ENCODE data around the gene RDX.

RDX gene

DNA sequence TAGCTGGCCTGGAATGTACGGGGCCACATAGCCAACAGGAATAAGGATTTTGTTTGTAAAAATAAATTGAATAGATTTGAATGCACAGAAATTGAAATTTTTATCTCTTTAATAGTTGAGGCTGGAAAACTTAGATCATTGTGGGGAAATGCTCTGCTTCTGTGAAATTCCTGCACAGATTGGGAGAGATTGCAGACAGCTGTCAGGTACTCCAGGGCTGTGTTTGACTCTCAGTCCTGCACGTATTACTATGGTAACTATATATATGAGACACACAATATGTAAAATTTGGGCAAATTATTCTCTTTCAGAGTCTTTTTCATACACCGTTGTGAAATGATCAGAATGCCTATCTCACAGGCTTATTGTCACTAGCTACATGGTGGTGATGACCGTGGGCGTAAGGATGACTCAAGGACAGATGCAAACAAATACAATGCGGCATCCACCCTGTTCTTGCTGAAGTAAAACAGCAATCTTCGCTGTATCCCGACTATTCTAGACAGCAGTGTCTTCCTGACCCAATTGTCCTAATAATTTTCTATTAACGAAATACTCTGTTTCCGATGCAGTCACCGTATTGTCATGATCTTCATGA is 123.8 kb downstream of the RDX start:
- no peak for DNase-seq (ENCODE audit: low read depth in 2 of 2)

DNA sequence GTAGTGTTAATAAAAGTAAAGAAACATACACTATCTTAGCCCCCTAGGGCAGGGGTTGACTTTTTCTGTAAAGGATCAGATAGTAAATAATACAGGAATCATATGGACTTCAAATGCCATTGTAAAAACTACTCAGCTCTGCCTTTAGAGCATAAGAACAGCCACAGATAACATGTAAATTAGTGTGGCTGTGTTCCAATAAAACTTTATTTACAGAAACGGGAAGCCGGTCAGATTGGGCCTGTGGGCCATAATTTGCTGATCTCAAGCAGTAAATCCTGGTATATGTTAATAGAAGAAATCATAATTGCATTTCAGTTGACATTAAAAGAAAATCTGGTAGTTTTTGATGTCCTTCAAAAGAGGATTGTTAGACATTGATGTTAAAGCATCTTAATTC is 126.7 kb downstream of the RDX start:
- DNase-seq (ENCODE audit: low read depth in 2 of 2): no peak

DNA sequence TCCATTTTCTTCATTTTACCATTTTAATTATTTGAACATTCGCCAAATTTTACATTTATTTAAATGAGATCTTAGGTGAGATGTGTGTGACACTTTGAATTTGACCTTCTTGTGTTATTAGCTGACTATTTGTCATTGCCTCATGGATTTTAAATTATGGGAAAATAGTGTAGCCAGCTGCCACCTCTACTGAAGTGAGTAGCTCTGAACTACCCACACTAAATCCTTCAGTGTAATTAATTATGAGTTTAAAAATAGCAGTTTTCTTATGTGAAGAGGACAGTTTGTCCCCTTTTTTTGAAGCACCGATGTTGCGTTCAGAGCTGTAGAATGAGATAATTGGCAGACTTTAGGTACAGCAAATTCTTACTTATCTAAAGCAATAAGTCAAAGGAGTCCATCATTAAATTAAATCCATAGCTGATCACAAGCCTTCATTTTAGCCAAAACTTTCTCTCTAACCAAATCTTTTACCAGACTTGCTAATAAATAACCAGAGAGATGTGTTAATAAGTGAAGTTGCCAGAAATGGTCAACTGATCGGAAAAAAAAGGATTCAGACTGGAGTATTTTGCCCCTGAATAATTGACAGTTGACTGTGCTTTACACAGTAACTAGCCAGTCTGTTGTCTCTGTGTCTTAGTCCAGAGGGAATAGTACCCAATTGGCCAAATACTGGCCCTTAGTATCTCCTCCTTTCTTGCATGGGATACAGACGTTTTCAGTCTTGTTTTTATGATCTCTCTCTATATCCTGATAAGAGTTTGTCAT is 128.2 kb downstream of the RDX start:
- DNase-seq (ENCODE audit: low read depth in 2 of 2): no peak

DNA sequence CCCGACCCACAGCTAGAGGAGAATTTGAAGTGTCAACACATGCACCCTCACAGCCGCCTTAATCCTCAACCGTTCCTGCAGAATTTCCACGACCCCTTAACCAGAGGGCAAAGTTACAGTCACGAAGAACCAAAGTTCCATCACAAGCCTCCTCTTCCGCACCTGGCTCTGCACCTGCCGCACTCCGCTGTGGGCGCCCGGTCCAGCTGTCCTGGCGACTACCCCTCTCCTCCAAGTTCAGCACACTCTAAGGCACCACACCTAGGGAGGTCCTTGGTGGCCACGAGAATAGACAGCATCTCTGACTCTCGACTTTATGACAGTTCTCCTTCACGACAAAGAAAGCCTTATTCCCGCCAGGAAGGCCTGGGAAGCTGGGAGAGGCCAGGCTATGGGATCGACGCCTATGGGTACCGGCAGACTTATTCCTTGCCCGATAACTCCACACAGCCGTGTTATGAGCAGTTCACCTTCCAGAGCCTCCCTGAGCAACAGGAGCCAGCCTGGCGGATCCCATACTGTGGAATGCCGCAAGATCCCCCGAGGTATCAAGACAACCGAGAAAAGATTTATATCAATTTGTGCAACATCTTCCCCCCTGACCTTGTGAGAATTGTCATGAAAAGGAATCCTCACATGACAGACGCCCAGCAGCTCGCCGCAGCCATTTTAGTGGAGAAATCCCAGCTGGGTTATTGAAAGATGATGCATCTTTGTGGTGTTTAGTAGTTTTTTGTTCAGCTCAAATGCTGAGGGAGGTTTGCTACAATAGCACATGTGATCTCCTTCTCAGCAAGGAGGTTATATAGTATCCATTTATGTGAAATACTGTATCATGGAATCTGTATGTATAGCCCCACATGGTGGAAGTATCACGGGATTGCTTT is 131.1 kb downstream of the RDX start:
- no peak for DNase-seq (ENCODE audit: low read depth in 2 of 2)

DNA sequence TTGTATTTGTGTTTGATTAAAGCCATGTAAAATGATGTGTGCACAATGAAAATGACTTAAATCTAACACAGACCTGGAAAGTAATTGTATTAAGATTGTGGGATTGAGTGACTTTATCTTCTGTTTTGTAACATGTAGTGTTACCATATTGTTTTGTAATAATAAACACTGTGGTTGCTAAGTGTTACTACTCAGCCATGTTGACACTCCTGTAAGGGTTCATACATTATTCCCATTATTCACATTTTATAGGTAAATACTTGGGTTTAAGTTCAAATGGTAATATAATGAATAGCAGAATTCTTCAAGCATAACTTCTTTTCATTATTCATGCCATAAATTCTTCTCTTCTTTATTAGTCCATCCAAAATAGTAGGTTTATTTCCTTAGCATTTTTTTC is 134.2 kb downstream of the RDX start:
- no peak for DNase-seq (ENCODE audit: low read depth in 2 of 2)

DNA sequence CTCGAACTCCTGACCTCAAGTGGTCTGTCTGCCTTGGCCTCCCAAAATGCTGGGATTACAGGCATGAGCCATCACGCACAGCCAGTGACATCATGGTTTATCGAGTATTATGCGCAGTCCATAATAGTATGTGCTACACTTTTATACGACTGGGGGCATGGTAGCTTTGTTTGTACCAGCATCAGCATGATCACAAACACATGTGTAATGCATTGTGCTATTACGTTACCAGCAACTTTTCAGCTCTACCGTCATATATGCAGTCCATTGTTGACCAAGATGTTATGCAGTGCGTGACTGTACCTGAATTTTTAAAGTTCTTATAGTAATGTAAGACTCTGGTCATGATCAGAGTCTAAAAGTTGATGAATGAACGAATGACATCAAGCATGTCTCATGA is 135.4 kb downstream of the RDX start:
- no peak for DNase-seq (ENCODE audit: low read depth in 2 of 2)

DNA sequence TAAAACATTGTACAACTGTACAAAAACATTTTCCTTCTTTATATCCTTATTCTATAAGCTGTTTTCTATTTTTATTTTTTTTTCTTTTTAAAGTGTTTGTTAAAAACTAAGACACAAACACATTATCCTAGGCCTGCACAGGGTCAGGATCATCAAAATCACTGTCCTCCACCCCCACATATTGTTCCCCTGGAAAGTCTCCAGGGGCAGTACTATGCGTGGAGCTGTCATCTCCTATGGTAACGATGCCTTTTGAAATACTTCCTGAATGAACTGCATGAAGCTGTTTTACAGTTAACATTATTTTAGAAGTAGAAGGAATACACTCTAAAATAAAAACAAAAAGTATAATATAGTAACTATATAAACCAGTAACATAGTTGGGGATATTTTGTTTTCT is 136.0 kb downstream of the RDX start:
- DNase-seq (ENCODE audit: low read depth in 2 of 2): no peak

DNA sequence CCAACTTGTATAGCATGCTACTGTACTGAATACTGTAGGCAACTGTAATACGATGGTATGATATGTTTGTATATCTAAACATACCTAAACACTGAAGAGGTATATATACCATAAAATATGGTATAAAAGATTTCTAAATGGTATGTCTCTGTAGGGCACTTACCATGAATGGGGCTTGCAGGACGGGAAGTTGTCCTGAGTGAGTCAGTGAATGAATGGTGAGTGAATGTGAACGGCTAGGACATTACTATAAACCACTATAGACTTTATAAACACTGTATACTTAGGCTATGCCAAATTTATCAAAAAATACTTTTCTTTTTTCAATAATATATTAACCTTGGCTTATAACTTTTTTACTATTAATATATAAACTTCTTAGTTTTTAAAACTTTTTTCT is 136.4 kb downstream of the RDX start:
- DNase-seq (ENCODE audit: low read depth in 2 of 2): no peak

DNA sequence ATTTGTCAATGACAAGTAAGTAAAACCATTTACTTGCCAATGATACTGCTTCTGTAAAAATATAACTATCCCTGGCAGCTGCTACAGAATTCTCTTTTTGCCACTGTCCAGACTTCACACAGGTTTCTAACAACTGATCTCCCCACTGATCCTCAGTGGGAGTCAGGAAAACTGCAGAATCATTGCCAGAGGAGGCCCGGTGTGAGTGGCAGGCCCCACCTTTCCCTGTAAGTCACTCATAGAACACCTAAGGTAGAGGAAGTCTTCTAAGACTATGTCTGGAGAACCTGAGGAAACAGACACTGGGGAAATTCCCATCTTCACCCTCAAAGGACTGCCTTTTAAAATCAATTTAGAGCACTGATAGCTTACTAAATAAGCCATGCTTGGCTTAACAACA is 136.9 kb downstream of the RDX start:
- no peak for DNase-seq (ENCODE audit: low read depth in 2 of 2)

DNA sequence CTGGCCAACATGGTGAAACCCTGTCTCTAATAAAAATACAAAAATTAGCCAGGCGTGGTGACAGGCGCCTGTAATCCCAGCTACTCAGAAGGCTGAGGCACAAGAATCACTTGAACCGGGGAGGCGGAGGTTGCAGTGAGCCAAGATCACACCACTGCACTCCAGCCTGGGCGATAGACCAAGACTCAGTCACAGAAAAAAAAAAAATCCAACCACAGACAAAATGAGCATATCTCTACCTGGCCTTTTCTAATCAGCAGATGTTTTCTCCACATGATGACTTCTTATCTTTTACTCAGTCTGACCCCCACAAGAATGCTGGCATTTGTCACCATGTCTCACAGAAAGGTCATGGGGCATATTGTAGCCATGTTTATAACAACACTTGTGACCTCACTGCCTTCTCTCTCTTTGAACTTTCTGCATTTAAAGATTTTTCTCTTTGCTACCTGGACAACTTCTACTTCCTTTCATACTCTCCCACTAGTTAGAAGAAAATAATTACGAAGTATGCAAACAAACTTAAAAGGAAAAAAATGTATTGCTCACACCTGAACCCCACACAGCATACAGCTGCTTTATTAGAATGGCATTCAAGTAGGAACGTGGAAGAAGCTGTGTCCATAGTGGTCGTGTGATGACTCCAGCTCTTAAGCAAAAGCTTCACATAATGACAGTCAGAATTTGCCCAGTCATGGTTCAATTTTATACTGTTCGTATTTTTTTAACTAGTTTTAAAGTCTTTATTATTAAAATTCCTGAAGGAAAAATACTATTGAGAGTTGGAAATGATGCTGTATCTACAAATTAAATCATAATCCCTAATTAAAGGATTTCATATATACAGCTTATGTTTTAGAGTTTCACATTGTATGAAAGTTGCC is 137.9 kb downstream of the RDX start:
- DNase-seq (ENCODE audit: low read depth in 2 of 2): no peak

DNA sequence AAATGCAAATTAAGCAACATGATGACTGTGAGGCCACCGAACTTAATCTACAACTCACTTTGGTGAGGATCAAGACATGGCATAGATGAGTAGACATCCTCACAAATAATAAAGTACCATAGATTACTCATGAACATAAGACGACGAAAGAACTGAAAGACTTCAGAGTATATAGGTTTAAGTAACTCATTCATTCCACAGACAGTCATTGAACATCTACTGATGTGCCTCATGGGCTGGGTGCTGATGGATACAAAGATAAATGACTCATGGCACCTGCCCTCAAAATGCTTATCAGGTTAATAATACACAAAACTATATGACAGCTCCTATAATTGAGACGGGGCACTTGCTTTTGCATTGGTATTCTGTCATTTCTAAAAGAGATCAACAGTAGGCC is 139.9 kb downstream of the RDX start:
- no peak for DNase-seq (ENCODE audit: low read depth in 2 of 2)

DNA sequence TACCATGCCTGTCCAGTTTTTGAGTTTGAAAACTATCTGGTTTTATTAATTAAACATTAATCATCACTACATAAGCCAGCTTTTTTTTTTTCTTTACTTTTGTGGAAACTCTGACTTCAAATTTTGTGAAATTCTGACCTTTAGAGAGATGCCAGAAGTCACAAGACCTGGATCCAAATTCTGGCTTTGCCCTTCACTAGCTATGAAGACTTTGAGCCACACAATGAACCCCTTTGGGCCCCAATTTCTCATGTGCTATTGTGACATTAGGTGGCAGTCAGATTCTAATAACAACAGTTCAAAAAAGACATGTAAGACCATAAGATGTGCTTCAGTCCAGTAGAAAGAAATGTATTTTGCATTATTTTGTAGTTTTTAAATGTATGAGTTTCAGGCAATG is 142.9 kb downstream of the RDX start:
- DNase-seq (ENCODE audit: low read depth in 2 of 2): no peak

DNA sequence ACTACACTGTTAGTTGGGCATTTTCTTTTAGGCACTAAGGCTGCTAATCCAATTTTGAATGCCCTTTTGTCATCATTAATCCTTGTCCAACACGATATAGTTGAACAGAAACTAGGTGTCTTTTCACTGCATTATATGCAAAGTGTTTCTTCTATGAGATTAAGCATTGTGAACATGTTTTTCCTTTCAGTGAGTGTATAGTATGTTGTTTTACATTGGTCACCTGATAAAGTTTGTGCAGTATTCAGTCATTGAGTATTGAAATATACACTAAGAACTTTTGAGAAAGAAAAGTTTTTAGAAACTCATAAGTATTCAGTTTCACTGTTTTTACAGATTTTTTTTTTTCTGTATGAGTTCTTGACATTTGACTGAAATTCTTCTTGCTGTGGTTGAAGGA is 144.2 kb downstream of the RDX start:
- DNase-seq (ENCODE audit: low read depth in 2 of 2): no peak

DNA sequence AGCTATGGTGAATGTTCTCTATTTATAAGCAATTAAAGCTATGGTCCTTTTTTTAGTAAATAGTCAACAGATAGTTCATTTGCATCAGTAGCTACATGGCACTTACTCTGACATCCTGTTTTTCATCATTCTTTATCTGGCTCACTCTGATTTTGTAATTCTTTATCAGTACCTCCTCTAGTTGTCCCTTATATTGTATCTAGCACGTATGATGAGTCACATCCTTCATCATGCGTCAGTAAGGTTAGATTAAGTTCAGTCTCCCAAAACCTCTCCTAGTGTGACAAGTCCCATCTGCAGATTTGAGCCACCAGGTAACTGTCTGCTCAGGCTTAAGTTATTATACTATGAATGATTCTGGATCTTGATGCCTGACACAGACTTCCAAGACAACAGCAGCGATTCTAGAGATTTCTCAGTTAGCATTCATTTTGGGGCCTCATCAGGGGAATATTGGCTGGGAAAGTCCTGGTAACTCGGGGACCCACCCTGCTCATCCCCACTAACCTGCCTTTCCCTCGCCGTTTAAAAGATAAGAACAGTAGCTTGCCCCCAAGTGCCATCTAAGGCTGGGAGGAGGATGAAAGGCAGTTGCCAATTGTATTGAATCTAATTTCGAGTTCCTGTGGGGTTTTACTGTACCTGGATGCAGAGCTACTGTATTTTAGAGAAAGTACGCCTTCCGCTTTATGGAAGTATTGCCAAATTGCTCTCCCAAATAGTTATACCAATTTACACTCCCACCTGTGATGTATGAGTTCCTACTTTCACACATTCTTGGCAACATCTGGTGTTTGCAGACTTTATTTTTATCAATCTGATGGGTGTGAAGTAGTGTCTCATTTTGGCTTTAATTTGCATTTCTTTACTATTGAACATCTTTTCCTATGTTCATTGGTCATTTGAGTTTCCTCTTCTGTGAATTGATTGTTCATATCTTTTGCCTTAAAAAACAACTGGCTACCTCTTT is 147.4 kb downstream of the RDX start:
- DNase-seq (ENCODE audit: low read depth in 2 of 2): no peak

DNA sequence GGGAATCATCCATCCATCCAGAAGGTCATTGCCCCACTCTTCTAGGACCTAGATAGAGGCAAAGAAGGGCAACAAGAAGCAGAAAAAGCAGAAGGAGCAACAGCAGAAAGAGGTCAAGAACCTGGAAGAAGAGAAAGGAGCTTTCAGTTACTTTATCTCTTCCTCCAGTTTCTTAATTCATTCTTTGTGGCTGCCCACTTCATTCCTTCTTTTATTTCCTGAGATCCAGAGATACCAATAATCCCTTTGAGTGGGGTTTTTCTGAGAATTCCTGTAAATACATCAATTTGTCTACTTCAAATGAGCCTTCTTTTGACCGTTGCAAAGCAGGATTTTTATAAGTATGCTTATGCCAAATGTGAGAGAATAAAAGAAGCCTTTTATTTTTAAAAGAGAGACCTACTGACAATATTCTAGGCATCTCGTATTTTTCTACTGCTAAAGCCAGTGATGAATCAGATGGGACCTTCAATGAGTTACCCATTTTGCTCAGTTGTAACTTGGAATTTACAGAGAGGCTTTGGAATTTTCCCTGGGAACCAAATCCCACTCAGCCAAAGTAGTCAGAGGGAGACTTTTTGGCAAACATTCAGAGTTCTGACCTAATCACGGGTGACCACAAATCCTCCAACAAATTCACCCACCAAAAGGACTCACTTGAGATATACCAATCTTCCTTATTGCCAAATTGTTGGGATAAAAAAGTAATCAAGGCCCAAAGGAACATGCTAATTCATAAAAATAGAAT is 148.3 kb downstream of the RDX start:
- DNase-seq (ENCODE audit: low read depth in 2 of 2): no peak

DNA sequence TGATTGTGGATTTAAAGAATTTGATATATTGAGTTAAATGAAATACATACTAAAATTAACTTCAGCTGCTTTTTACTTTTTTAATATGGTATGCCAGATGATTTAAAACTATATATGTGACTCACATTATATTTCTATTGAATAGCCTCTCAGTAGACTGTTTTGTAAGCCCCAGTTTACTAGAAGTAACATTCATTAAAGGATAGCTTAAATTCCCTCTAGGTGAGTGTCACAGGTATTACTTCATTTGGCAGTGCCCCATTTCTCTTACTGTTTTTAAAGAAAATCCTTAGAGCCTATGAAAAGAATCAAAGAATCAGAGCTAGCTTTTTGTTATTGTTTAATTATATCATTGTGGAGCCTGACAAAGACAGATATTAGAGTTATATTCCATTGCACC is 154.6 kb downstream of the RDX start:
- no peak for DNase-seq (ENCODE audit: low read depth in 2 of 2)

DNA sequence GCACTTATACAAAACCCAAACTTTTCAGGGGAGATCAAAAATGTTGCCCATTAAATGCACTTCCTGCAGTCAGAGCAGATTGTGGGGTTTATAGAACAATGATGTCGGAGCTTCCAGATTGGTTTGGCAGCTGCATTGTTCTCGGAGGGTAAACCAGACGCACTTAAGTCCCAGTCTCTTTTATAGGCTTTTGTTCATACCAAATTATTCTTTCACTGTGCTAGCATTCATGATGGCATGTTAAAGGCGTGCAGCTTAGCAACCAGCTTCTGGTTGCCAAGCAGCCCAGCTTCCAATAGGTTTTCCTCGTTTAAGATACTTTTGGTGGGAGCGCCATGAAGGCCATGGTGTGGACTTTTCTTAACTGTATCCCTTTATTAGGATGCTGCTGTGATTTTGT is 162.3 kb downstream of the RDX start:
- no peak for DNase-seq (ENCODE audit: low read depth in 2 of 2)

DNA sequence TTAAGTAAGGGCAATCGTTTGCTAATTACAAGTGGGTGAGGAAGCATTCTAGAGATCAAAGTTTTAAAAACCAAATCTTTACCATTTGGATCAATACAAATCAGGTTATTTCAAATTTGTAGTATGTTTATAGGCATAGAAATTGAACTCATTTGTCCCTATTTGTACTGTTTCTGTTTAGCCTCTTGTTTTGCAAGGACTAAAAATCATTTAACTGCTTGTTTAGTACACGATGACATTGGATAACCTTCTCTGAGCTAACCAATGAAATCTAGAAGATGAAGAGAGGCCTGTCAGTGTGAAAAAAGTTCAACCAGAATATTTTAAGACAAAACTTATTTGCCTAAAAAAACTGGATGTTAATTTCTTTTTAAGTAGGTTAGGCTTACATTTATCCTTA is 163.3 kb downstream of the RDX start:
- DNase-seq (ENCODE audit: low read depth in 2 of 2): no peak

DNA sequence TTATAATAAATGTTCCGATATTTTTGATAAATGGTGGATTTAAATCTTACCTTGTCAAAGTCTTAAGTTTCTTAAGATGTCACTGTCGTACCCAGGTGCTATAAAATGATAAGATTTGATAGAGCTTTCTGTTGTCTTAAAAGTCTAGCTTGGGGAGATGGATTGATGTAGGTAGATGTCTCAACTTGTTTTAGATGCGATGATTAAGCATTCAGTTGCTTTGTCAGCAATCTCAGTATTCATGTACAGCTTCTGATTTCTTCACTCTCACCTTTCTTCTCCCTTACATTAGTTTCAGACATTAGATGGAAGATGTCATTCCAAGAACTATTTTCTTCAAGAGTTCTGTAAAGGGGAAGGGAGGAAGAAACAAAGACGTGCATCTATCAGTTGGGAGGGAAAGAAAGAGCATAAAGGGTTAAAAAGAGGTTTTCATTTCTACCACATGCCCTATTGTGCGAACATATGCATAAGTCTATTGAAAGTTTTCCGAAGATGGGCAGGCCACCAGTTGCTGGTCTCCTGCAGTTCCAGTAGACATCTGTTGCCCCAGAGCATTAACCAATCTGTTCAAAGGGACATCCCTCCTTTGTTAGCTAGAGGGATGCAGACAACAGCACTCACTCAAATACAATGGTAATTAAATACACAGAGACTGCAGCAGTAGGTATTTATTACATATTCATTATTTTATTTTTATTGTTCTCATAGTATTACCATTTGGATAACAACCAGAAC is 164.9 kb downstream of the RDX start:
- no peak for DNase-seq (ENCODE audit: low read depth in 2 of 2)

All from stimulated activated CD8-positive, alpha-beta memory T cell treated with anti-CD3 and anti-CD28 coated beads, Interleukin-15, amount 100 ng/mL, for 4 hours (primary cell).